ENCODE measurements around the gene POLR2M.

- no peak for TF ChIP-seq EZH2 (IDR thresholded peaks at IDR 0.05; ENCODE audit: low read depth)
- TF ChIP-seq CTCF (conservative IDR thresholded peaks at IDR 0.05): no peak
Measured at GRCh38 chr15:57665194-57665593, 41.3 kb upstream of the POLR2M start.

Data from PC-9 (cell line).